PC-9 (cell line): ENCODE measurements around the gene CMTR1.

Source experiments
- CTCF ChIP-seq: fragments of 200-600 bp; sonication (generic); conservative IDR thresholded peaks from 2 replicates; pipeline ENCODE4 v1.6.1; 2017; ENCODE audit warnings: mixed run types, antibody characterized with exemption, mild to moderate bottlenecking, moderate library complexity
- EZH2 ChIP-seq: fragments of 200-600 bp; sonication (generic); IDR thresholded peaks from 2 replicates; pipeline ENCODE4 v1.8.0; 2017; ENCODE audit warnings: antibody characterized with exemption, low read depth

GRCh38 chr6:37513576-37513975 lies 80.6 kb downstream of the CMTR1 start:
- no peak for TF ChIP-seq CTCF
- TF ChIP-seq EZH2: no peak
